Measurements from ENCODE around the gene ENC1.

The ENC1 gene

GRCh38 chr5:74657165-74657564, 16.6 kb upstream of the ENC1 start:
- H3K14ac ChIP-seq (ENCODE audit: low read length): no peak overlapping the region
- no peak overlapping the region for H3K4me2 ChIP-seq (ENCODE audit: low read length)

DNA sequence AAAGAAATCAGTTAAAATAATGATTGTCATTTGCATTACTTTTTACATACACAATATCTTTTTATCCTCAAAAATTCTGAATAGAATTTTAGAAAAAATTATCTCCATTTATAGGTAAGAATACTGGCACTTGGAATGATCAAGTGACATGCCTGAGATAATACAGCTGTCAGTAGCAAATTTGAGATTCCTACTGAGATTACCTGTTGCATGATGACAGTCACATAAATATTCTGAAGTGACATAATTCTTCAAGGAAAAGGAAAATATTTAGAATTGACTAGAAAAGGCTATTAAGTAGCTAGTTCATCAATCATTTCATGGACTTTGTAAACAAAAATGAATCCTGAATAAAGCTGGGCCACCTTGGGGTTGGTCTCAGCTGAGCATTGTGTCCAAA, 15.2 kb upstream of the ENC1 start:
- Histone ChIP-seq H2BK5ac (ENCODE audit: low read depth, low read length, poor library complexity) (no peak overlapping the region), H3K36me3 (ENCODE audit: control insufficient read depth in 1 of 2, insufficient read depth in 2 of 2, low read length in 2 of 2) (no peaks in the 10 kb centered on the region), H2BK120ac (ENCODE audit: insufficient read depth, low read length, poor library complexity) (no peak overlapping the region), H3K79me1 (ENCODE audit: low read length) (no peaks in the 10 kb centered on the region), H3K4ac (ENCODE audit: low read depth, low read length) (no peak overlapping the region), H2BK12ac (ENCODE audit: low read length) (no peak overlapping the region), H3K79me2 (ENCODE audit: control insufficient read depth, insufficient read depth, low read length, poor library complexity) (no peaks in the 10 kb centered on the region), H4K12ac (ENCODE audit: low read depth, low read length) (no peak overlapping the region), H2AFZ (ENCODE audit: insufficient read depth, low read length, poor library complexity) (no peak overlapping the region), H3K14ac (ENCODE audit: low read length) (no peak overlapping the region), H3K9me3 (ENCODE audit: insufficient read depth, low read depth, low read length) (peaks cover 3% of the 10 kb centered on the region), H3K27me3 (ENCODE audit: insufficient read depth, low read length) (no peaks in the 10 kb centered on the region), H3K18ac (ENCODE audit: low read length) (no peak overlapping the region), H3K4me2 (ENCODE audit: low read length) (no peak overlapping the region), H3K23ac (ENCODE audit: low read length) (no peak overlapping the region), H3K4me3 (ENCODE audit: low read depth, low read length) (no peak overlapping the region), H4K91ac (ENCODE audit: low read depth, low read length) (no peak overlapping the region), H2AK5ac (ENCODE audit: low read length) (no peak overlapping the region), H3K4me1 (ENCODE audit: control insufficient read depth in 1 of 2, insufficient read depth in 2 of 2, low read length in 2 of 2) (no peaks in the 10 kb centered on the region), H4K8ac (ENCODE audit: low read depth, low read length) (no peak overlapping the region), H3K27ac (ENCODE audit: low read depth, low read length) (no peak overlapping the region), H3K9ac (ENCODE audit: low read length) (no peak overlapping the region)
- peak in 1 of 2 donors; percentile 66 for DNase-seq

More at GRCh38 chr5:74657165-74657564, 16.6 kb upstream of the ENC1 start:
- H3K79me1 ChIP-seq (ENCODE audit: low read length): peaks cover 2% of the 10 kb centered on the region
- DNase-seq: no peak
- H4K91ac ChIP-seq (ENCODE audit: low read depth, low read length): no peak overlapping the region
- H3K4me3 ChIP-seq (ENCODE audit: low read depth, low read length): no peak overlapping the region
- H3K18ac ChIP-seq (ENCODE audit: low read length): no peak overlapping the region
- H3K4ac ChIP-seq (ENCODE audit: low read depth, low read length): no peak overlapping the region
- H3K36me3 ChIP-seq (ENCODE audit: control insufficient read depth in 1 of 2, insufficient read depth in 2 of 2, low read length in 2 of 2): no peaks in the 10 kb centered on the region
- no peak overlapping the region for H2BK120ac ChIP-seq (ENCODE audit: insufficient read depth, low read length, poor library complexity)
- H4K12ac ChIP-seq (ENCODE audit: low read depth, low read length): no peak overlapping the region
- H2BK12ac ChIP-seq (ENCODE audit: low read length): no peak overlapping the region
- no peak overlapping the region for H2BK5ac ChIP-seq (ENCODE audit: low read depth, low read length, poor library complexity)
- H2AK5ac ChIP-seq (ENCODE audit: low read length): no peak overlapping the region
- peaks cover 3% of the 10 kb centered on the region for H3K9me3 ChIP-seq (ENCODE audit: insufficient read depth, low read depth, low read length)
- no peak overlapping the region for H4K8ac ChIP-seq (ENCODE audit: low read depth, low read length)
- H3K79me2 ChIP-seq (ENCODE audit: control insufficient read depth, insufficient read depth, low read length, poor library complexity): no peaks in the 10 kb centered on the region
- no CpG with 5 or more reads among the region's 2 CpGs for WGBS (ENCODE audit: extremely low coverage, insufficient coverage, insufficient read length)
- H3K9ac ChIP-seq (ENCODE audit: low read length): no peak overlapping the region
- no peaks in the 10 kb centered on the region for H3K27me3 ChIP-seq (ENCODE audit: insufficient read depth, low read length)
- no peak overlapping the region for H3K23ac ChIP-seq (ENCODE audit: low read length)
- H3K27ac ChIP-seq (ENCODE audit: low read depth, low read length): no peak overlapping the region
- H3K4me1 ChIP-seq (ENCODE audit: control insufficient read depth in 1 of 2, insufficient read depth in 2 of 2, low read length in 2 of 2): no peaks in the 10 kb centered on the region
- no peak overlapping the region for H2AFZ ChIP-seq (ENCODE audit: insufficient read depth, low read length, poor library complexity)

GRCh38 chr5:74655206-74655605, 14.7 kb upstream of the ENC1 start:
- peaks cover 3% of the 10 kb centered on the region for H3K9me3 ChIP-seq (ENCODE audit: insufficient read depth, low read depth, low read length)
- H2AK5ac ChIP-seq (ENCODE audit: low read length): no peak overlapping the region
- no peaks in the 10 kb centered on the region for H3K4me1 ChIP-seq (ENCODE audit: control insufficient read depth in 1 of 2, insufficient read depth in 2 of 2, low read length in 2 of 2)
- no peak overlapping the region for H3K18ac ChIP-seq (ENCODE audit: low read length)
- no CpG with 5 or more reads among the region's 6 CpGs for WGBS (ENCODE audit: extremely low coverage, insufficient coverage, insufficient read length)
- H3K4me2 ChIP-seq (ENCODE audit: low read length): no peak overlapping the region
- no peak overlapping the region for H3K4me3 ChIP-seq (ENCODE audit: low read depth, low read length)
- no peaks in the 10 kb centered on the region for H3K79me1 ChIP-seq (ENCODE audit: low read length)
- H4K91ac ChIP-seq (ENCODE audit: low read depth, low read length): no peak overlapping the region
- H3K27ac ChIP-seq (ENCODE audit: low read depth, low read length): no peak overlapping the region
- H2BK5ac ChIP-seq (ENCODE audit: low read depth, low read length, poor library complexity): no peak overlapping the region
- no peak overlapping the region for H2AFZ ChIP-seq (ENCODE audit: insufficient read depth, low read length, poor library complexity)
- no peaks in the 10 kb centered on the region for H3K27me3 ChIP-seq (ENCODE audit: insufficient read depth, low read length)
- H3K23ac ChIP-seq (ENCODE audit: low read length): no peak overlapping the region
- no peaks in the 10 kb centered on the region for H3K79me2 ChIP-seq (ENCODE audit: control insufficient read depth, insufficient read depth, low read length, poor library complexity)
- no peak overlapping the region for H3K4ac ChIP-seq (ENCODE audit: low read depth, low read length)
- no peak overlapping the region for H2BK120ac ChIP-seq (ENCODE audit: insufficient read depth, low read length, poor library complexity)
- H3K14ac ChIP-seq (ENCODE audit: low read length): no peak overlapping the region
- H2BK12ac ChIP-seq (ENCODE audit: low read length): no peak overlapping the region
- H4K12ac ChIP-seq (ENCODE audit: low read depth, low read length): no peak overlapping the region
- no peak overlapping the region for H3K9ac ChIP-seq (ENCODE audit: low read length)
- H3K36me3 ChIP-seq (ENCODE audit: control insufficient read depth in 1 of 2, insufficient read depth in 2 of 2, low read length in 2 of 2): no peaks in the 10 kb centered on the region
- H4K8ac ChIP-seq (ENCODE audit: low read depth, low read length): no peak overlapping the region
- no peak for DNase-seq

DNA sequence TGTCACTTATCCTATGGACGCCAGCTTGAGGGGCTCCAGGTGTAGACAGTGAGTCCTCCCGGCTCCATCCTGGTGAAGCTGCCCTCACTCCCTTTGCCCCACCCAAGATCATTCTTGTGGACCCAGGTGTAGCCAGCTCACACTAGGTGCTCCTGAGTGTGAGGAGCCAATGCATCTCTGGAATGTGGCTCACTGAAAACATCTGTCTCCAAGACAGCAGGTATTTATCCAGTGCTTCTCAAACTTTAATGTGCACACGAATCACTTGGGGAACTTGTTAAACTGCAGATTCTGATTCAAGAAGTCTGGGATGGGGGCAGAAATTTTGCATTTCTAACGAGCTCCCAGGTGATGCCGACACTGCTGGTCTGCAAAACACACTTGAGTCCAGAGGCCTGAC, 13.5 kb upstream of the ENC1 start:
- H3K18ac ChIP-seq (ENCODE audit: low read length): no peak overlapping the region
- no peaks in the 10 kb centered on the region for H3K4me1 ChIP-seq (ENCODE audit: control insufficient read depth in 1 of 2, insufficient read depth in 2 of 2, low read length in 2 of 2)
- H3K9me3 ChIP-seq (ENCODE audit: insufficient read depth, low read depth, low read length): peaks cover 3% of the 10 kb centered on the region
- no peak overlapping the region for H3K23ac ChIP-seq (ENCODE audit: low read length)
- H3K4me3 ChIP-seq (ENCODE audit: low read depth, low read length): no peak overlapping the region
- no peak overlapping the region for H2BK120ac ChIP-seq (ENCODE audit: insufficient read depth, low read length, poor library complexity)
- no peak overlapping the region for H3K9ac ChIP-seq (ENCODE audit: low read length)
- H4K12ac ChIP-seq (ENCODE audit: low read depth, low read length): no peak overlapping the region
- H3K4me2 ChIP-seq (ENCODE audit: low read length): no peak overlapping the region
- H2AK5ac ChIP-seq (ENCODE audit: low read length): no peak overlapping the region
- H2AFZ ChIP-seq (ENCODE audit: insufficient read depth, low read length, poor library complexity): no peak overlapping the region
- H3K79me2 ChIP-seq (ENCODE audit: control insufficient read depth, insufficient read depth, low read length, poor library complexity): no peaks in the 10 kb centered on the region
- H3K79me1 ChIP-seq (ENCODE audit: low read length): no peaks in the 10 kb centered on the region
- H3K36me3 ChIP-seq (ENCODE audit: control insufficient read depth in 1 of 2, insufficient read depth in 2 of 2, low read length in 2 of 2): no peaks in the 10 kb centered on the region
- no peak overlapping the region for H3K4ac ChIP-seq (ENCODE audit: low read depth, low read length)
- no peak overlapping the region for H2BK12ac ChIP-seq (ENCODE audit: low read length)
- no peak overlapping the region for H3K27ac ChIP-seq (ENCODE audit: low read depth, low read length)
- no peak overlapping the region for H4K91ac ChIP-seq (ENCODE audit: low read depth, low read length)
- no peak overlapping the region for H3K14ac ChIP-seq (ENCODE audit: low read length)
- no peak overlapping the region for H4K8ac ChIP-seq (ENCODE audit: low read depth, low read length)
- peak; percentile 79 to 93 for DNase-seq
- H3K27me3 ChIP-seq (ENCODE audit: insufficient read depth, low read length): no peaks in the 10 kb centered on the region
- no peak overlapping the region for H2BK5ac ChIP-seq (ENCODE audit: low read depth, low read length, poor library complexity)
- WGBS (ENCODE audit: extremely low coverage, insufficient coverage, insufficient read length): no CpG with 5 or more reads among the region's 5 CpGs
